ENCODE measurements around the gene PARP4.
"Not testable (repeated sequence)": the region's sequence is repeated elsewhere in the genome, so short reads cannot be mapped to it uniquely, and the experiment has no call there.

PARP4 gene

GRCh38 chr13:24495151-24495729 lies 17.3 kb downstream of the PARP4 start:
- CTCF ChIA-PET = no interaction called here
- H3K27ac Mint-ChIP-seq = no peak overlapping the region
- no peaks in the 10 kb centered on the region for H3K9me3 Mint-ChIP-seq
- no peak overlapping the region for H3K4me3 Mint-ChIP-seq
- H3K4me1 Mint-ChIP-seq = no peaks in the 10 kb centered on the region
- H3K36me3 Mint-ChIP-seq = peaks cover 50% of the 10 kb centered on the region
- H3K27me3 Mint-ChIP-seq = no peaks in the 10 kb centered on the region
- no peak for DNase-seq

GRCh38 chr13:24493356-24493755 lies 19.2 kb downstream of the PARP4 start:
- Mint-ChIP-seq H3K9me3 (no peaks in the 10 kb centered on the region), H3K36me3 (peaks cover 67% of the 10 kb centered on the region), H3K4me1 (no peaks in the 10 kb centered on the region), H3K27ac (no peak overlapping the region), H3K27me3 (no peaks in the 10 kb centered on the region), H3K4me3 (no peak overlapping the region)
- CTCF ChIA-PET = no interaction called here
- no peak for DNase-seq

- no peak for DNase-seq
- Mint-ChIP-seq H3K27ac (no peak overlapping the region), H3K27me3 (no peaks in the 10 kb centered on the region), H3K4me1 (no peaks in the 10 kb centered on the region), H3K36me3 (peaks cover 62% of the 10 kb centered on the region), H3K4me3 (no peak overlapping the region), H3K9me3 (no peaks in the 10 kb centered on the region)
- CTCF ChIA-PET = no interaction called here
Measured at GRCh38 chr13:24491845-24492244, 20.7 kb downstream of the PARP4 start.

GRCh38 chr13:24489721-24490120 lies 22.9 kb downstream of the PARP4 start:
- no peak overlapping the region for H3K27ac Mint-ChIP-seq
- H3K4me1 Mint-ChIP-seq = no peaks in the 10 kb centered on the region
- no peak overlapping the region for H3K4me3 Mint-ChIP-seq
- no peaks in the 10 kb centered on the region for H3K9me3 Mint-ChIP-seq
- CTCF ChIA-PET = no interaction called here
- H3K27me3 Mint-ChIP-seq = no peaks in the 10 kb centered on the region
- DNase-seq = no peak
- H3K36me3 Mint-ChIP-seq = peaks cover 57% of the 10 kb centered on the region

GRCh38 chr13:24488092-24488491 lies 24.5 kb downstream of the PARP4 start:
- H3K4me1 Mint-ChIP-seq, H3K9me3 Mint-ChIP-seq, CTCF ChIA-PET, DNase-seq, H3K4me3 Mint-ChIP-seq, H3K27me3 Mint-ChIP-seq, H3K27ac Mint-ChIP-seq: not testable (repeated sequence)
- peaks cover 54% of the 10 kb centered on the region for H3K36me3 Mint-ChIP-seq

- H3K27me3 Mint-ChIP-seq, CTCF ChIA-PET, H3K9me3 Mint-ChIP-seq, H3K27ac Mint-ChIP-seq, H3K4me3 Mint-ChIP-seq, H3K4me1 Mint-ChIP-seq, DNase-seq: not testable (repeated sequence)
- H3K36me3 Mint-ChIP-seq = peaks cover 69% of the 10 kb centered on the region
Measured at GRCh38 chr13:24486017-24486657, 26.4 kb downstream of the PARP4 start.

GRCh38 chr13:24473686-24474085 lies 38.9 kb downstream of the PARP4 start:
- CTCF ChIA-PET = no interaction called here
- no peak for DNase-seq
- Mint-ChIP-seq H3K27me3 (no peaks in the 10 kb centered on the region), H3K36me3 (peaks cover 49% of the 10 kb centered on the region), H3K9me3 (no peaks in the 10 kb centered on the region), H3K4me3 (no peak overlapping the region), H3K27ac (no peak overlapping the region), H3K4me1 (no peaks in the 10 kb centered on the region)

- CTCF ChIA-PET, H3K4me1 Mint-ChIP-seq, H3K27ac Mint-ChIP-seq, H3K27me3 Mint-ChIP-seq, DNase-seq, H3K9me3 Mint-ChIP-seq, H3K4me3 Mint-ChIP-seq: not testable (repeated sequence)
- peaks cover 58% of the 10 kb centered on the region for H3K36me3 Mint-ChIP-seq
Measured at GRCh38 chr13:24472129-24472528, 40.4 kb downstream of the PARP4 start.

- CTCF ChIA-PET = no interaction called here
- H3K4me3 Mint-ChIP-seq = no peak overlapping the region
- no peaks in the 10 kb centered on the region for H3K9me3 Mint-ChIP-seq
- peaks cover 21% of the 10 kb centered on the region for H3K4me1 Mint-ChIP-seq
- no peak for DNase-seq
- no peaks in the 10 kb centered on the region for H3K27me3 Mint-ChIP-seq
- no peak overlapping the region for H3K27ac Mint-ChIP-seq
- H3K36me3 Mint-ChIP-seq = peaks cover 61% of the 10 kb centered on the region
Measured at GRCh38 chr13:24463078-24463477, 49.5 kb downstream of the PARP4 start.

GRCh38 chr13:24460256-24460655 lies 52.3 kb downstream of the PARP4 start:
- CTCF ChIA-PET = no interaction called here
- Mint-ChIP-seq H3K27ac (no peak overlapping the region), H3K27me3 (no peaks in the 10 kb centered on the region), H3K9me3 (no peaks in the 10 kb centered on the region), H3K36me3 (peaks cover 56% of the 10 kb centered on the region), H3K4me1 (peaks cover 23% of the 10 kb centered on the region), H3K4me3 (no peak overlapping the region)
- no peak for DNase-seq

- CTCF ChIA-PET = no interaction called here
- no peak for DNase-seq
- peaks cover 23% of the 10 kb centered on the region for H3K4me1 Mint-ChIP-seq
- no peak overlapping the region for H3K4me3 Mint-ChIP-seq
- peaks cover 54% of the 10 kb centered on the region for H3K36me3 Mint-ChIP-seq
- no peaks in the 10 kb centered on the region for H3K9me3 Mint-ChIP-seq
- H3K27ac Mint-ChIP-seq = no peak overlapping the region
- no peaks in the 10 kb centered on the region for H3K27me3 Mint-ChIP-seq
Measured at GRCh38 chr13:24459726-24460125, 52.9 kb downstream of the PARP4 start.

GRCh38 chr13:24459234-24459633 lies 53.3 kb downstream of the PARP4 start:
- H3K9me3 Mint-ChIP-seq = no peaks in the 10 kb centered on the region
- no peak overlapping the region for H3K4me3 Mint-ChIP-seq
- peaks cover 23% of the 10 kb centered on the region for H3K4me1 Mint-ChIP-seq
- CTCF ChIA-PET = interaction anchor here (0.7 kb wide), 1 partner anchor 270 kb away, joined by 3 read pairs; no protein-coding TSS in a partner anchor
- H3K27me3 Mint-ChIP-seq = no peaks in the 10 kb centered on the region
- H3K36me3 Mint-ChIP-seq = peaks cover 54% of the 10 kb centered on the region
- DNase-seq = no peak
- H3K27ac Mint-ChIP-seq = peak overlapping the region; percentile 33

GRCh38 chr13:24458736-24459135 lies 53.8 kb downstream of the PARP4 start:
- no peaks in the 10 kb centered on the region for H3K27me3 Mint-ChIP-seq
- H3K36me3 Mint-ChIP-seq = peaks cover 52% of the 10 kb centered on the region
- H3K4me1 Mint-ChIP-seq = peaks cover 23% of the 10 kb centered on the region
- no peak overlapping the region for H3K4me3 Mint-ChIP-seq
- CTCF ChIA-PET = interaction anchor here (0.7 kb wide), 1 partner anchor 271 kb away, joined by 3 read pairs; no protein-coding TSS in a partner anchor
- H3K9me3 Mint-ChIP-seq = no peaks in the 10 kb centered on the region
- no peak for DNase-seq
- peak overlapping the region; percentile 72 for H3K27ac Mint-ChIP-seq

- H3K9me3 Mint-ChIP-seq = no peaks in the 10 kb centered on the region
- no peak overlapping the region for H3K27ac Mint-ChIP-seq
- DNase-seq = no peak
- H3K36me3 Mint-ChIP-seq = peaks cover 45% of the 10 kb centered on the region
- peaks cover 18% of the 10 kb centered on the region for H3K4me1 Mint-ChIP-seq
- no peaks in the 10 kb centered on the region for H3K27me3 Mint-ChIP-seq
- CTCF ChIA-PET = no interaction called here
- H3K4me3 Mint-ChIP-seq = no peak overlapping the region
Measured at GRCh38 chr13:24456396-24456795, 56.2 kb downstream of the PARP4 start.

- CTCF ChIA-PET = interaction anchor here (1.7 kb wide), 1 partner anchor 11 kb away, joined by 4 read pairs; no protein-coding TSS in a partner anchor
- Mint-ChIP-seq H3K9me3 (no peaks in the 10 kb centered on the region), H3K36me3 (peaks cover 49% of the 10 kb centered on the region), H3K27ac (no peak overlapping the region), H3K4me3 (no peak overlapping the region), H3K4me1 (peaks cover 7% of the 10 kb centered on the region), H3K27me3 (no peaks in the 10 kb centered on the region)
- DNase-seq = no peak
Measured at GRCh38 chr13:24454056-24454455, 58.5 kb downstream of the PARP4 start.
